WTC11 (cell line): ENCODE results near the gene BCL11A. TPM values are rescaled to one million over a fixed set of nuclear protein-coding genes. Genes with fewer than 3 reads are reported as not detected.

Experiments
- ATAC-seq: fragments of 200-7000 bp; cut with Tn5 transposase; 2 replicates; pipeline ENCODE4 v1.10.0; 2021; ENCODE audit warnings: mild to moderate bottlenecking, moderate library complexity
- CTCF ChIA-PET: fragments of 300-600 bp; sonication (Branson Sonifier 250); formaldehyde crosslinking; loops from one replicate; lab custom pipeline; 2021; ENCODE audit warnings: antibody characterized with exemption; lab: Charles Lee
- POLR2A ChIA-PET: fragments of 350-600 bp; sonication (Branson Sonifier 250); formaldehyde crosslinking; loops from one replicate; lab custom pipeline; 2021; ENCODE audit warnings: antibody characterized with exemption; lab: Charles Lee
- DNase-seq: peaks from one replicate; pipeline ENCODE4 v3.0.0; 2021; ENCODE audit warnings: low spot score
- H3K27ac Mint-ChIP-seq: 2 replicates; pipeline ENCODE4 v1.8.0; 2021; ENCODE audit warnings: mixed read lengths
- H3K27me3 Mint-ChIP-seq: 2 replicates; pipeline ENCODE4 v1.8.0; 2021; ENCODE audit warnings: low read depth, mild to moderate bottlenecking, moderate library complexity, mixed read lengths
- H3K36me3 Mint-ChIP-seq: 2 replicates; pipeline ENCODE4 v1.8.0; 2021; ENCODE audit warnings: mixed read lengths
- H3K4me1 Mint-ChIP-seq: 2 replicates; pipeline ENCODE4 v1.8.0; 2022; ENCODE audit warnings: mixed read lengths
- H3K4me3 Mint-ChIP-seq: 2 replicates; pipeline ENCODE4 v1.8.0; 2021; ENCODE audit warnings: mild to moderate bottlenecking, moderate library complexity, mixed read lengths
- H3K9me3 Mint-ChIP-seq: 2 replicates; pipeline ENCODE4 v1.8.0; 2021; ENCODE audit warnings: mixed read lengths
- ATF3 ChIP-seq: sonication (generic); formaldehyde crosslinking; conservative IDR thresholded peaks from 2 replicates; pipeline ENCODE4 v1.8.1; 2022; ENCODE audit warnings: mild to moderate bottlenecking, missing genetic modification reagents
- ATF6 ChIP-seq: sonication (generic); formaldehyde crosslinking; IDR thresholded peaks from 2 replicates; pipeline ENCODE4 v1.8.1; 2023; ENCODE audit warnings: mild to moderate bottlenecking, missing genetic modification reagents
- CREB1 ChIP-seq: sonication (generic); formaldehyde crosslinking; IDR thresholded peaks from 2 replicates; pipeline ENCODE4 v1.8.0; 2023; ENCODE audit warnings: mild to moderate bottlenecking, missing genetic modification reagents
- ELF4 ChIP-seq: sonication (generic); formaldehyde crosslinking; IDR thresholded peaks from 2 replicates; pipeline ENCODE4 v1.8.1; 2022; ENCODE audit warnings: low read depth, mild to moderate bottlenecking, moderate library complexity, missing genetic modification reagents
- FOXP4 ChIP-seq: sonication (generic); formaldehyde crosslinking; IDR thresholded peaks from 2 replicates; pipeline ENCODE4 v1.8.0; 2022; ENCODE audit warnings: mild to moderate bottlenecking, missing genetic modification reagents
- GABPB1 ChIP-seq: sonication (generic); formaldehyde crosslinking; IDR thresholded peaks from 2 replicates; pipeline ENCODE4 v1.8.1; 2023; ENCODE audit warnings: mild to moderate bottlenecking, missing genetic modification reagents
- HMGA2 ChIP-seq: fragments of 250-450 bp; sonication (Bioruptor Pico); IDR thresholded peaks from 2 replicates; pipeline ENCODE4 v1.4.0; 2021; ENCODE audit warnings: mild to moderate bottlenecking, moderate library complexity
- JAZF1 ChIP-seq: fragments of 250-450 bp; sonication (Bioruptor Pico); IDR thresholded peaks from 2 replicates; pipeline ENCODE4 v1.9.0; 2021; ENCODE audit warnings: moderate library complexity, mild to moderate bottlenecking, inconsistent platforms
- JUN ChIP-seq: sonication (generic); formaldehyde crosslinking; IDR thresholded peaks from 2 replicates; pipeline ENCODE4 v1.8.0; 2023; ENCODE audit warnings: mild to moderate bottlenecking, missing genetic modification reagents
- KAT7 ChIP-seq: sonication (generic); formaldehyde crosslinking; IDR thresholded peaks from 2 replicates; pipeline ENCODE4 v1.8.1; 2023; ENCODE audit warnings: missing genetic modification reagents, mild to moderate bottlenecking, borderline replicate concordance
- MXD4 ChIP-seq: fragments of 250-450 bp; sonication (Bioruptor Pico); IDR thresholded peaks from 2 replicates; pipeline ENCODE4 v1.8.0; 2021; ENCODE audit warnings: mild to moderate bottlenecking, moderate library complexity, borderline replicate concordance
- NR2C2 ChIP-seq: sonication (generic); formaldehyde crosslinking; IDR thresholded peaks from 2 replicates; pipeline ENCODE4 v1.8.0; 2022; ENCODE audit warnings: mild to moderate bottlenecking, missing genetic modification reagents
- OVOL2 ChIP-seq: fragments of 250-450 bp; sonication (Bioruptor Pico); IDR thresholded peaks from 2 replicates; pipeline ENCODE4 v1.9.0; 2021; ENCODE audit warnings: mild to moderate bottlenecking, borderline replicate concordance
- RELA ChIP-seq: sonication (generic); formaldehyde crosslinking; IDR thresholded peaks from 2 replicates; pipeline ENCODE4 v1.8.1; 2022; ENCODE audit warnings: missing genetic modification reagents, mild to moderate bottlenecking, borderline replicate concordance
- SMAD3 ChIP-seq: sonication (generic); formaldehyde crosslinking; IDR thresholded peaks from 2 replicates; pipeline ENCODE4 v1.8.0; 2022; ENCODE audit warnings: missing genetic modification reagents, mild to moderate bottlenecking, borderline replicate concordance
- SMAD4 ChIP-seq: sonication (generic); formaldehyde crosslinking; IDR thresholded peaks from 2 replicates; pipeline ENCODE4 v1.8.0; 2022; ENCODE audit warnings: mild to moderate bottlenecking, missing genetic modification reagents
- SOX15 ChIP-seq: fragments of 250-450 bp; sonication (Bioruptor Pico); IDR thresholded peaks from 2 replicates; pipeline ENCODE4 v1.9.0; 2021; ENCODE audit warnings: mild to moderate bottlenecking
- SP1 ChIP-seq: sonication (generic); formaldehyde crosslinking; conservative IDR thresholded peaks from 2 replicates; pipeline ENCODE4 v1.8.1; 2022; ENCODE audit warnings: missing genetic modification reagents
- TEAD4 ChIP-seq: sonication (generic); formaldehyde crosslinking; IDR thresholded peaks from 2 replicates; pipeline ENCODE4 v1.8.0; 2022; ENCODE audit warnings: mild to moderate bottlenecking, missing genetic modification reagents
- ZBTB21 ChIP-seq: sonication (generic); formaldehyde crosslinking; IDR thresholded peaks from 2 replicates; pipeline ENCODE4 v1.8.1; 2023; ENCODE audit warnings: mild to moderate bottlenecking, missing genetic modification reagents, borderline replicate concordance
- ZNF121 ChIP-seq: sonication (generic); formaldehyde crosslinking; IDR thresholded peaks from 2 replicates; pipeline ENCODE4 v1.8.0; 2023; ENCODE audit warnings: missing genetic modification reagents
- ZNF138 ChIP-seq: sonication (generic); formaldehyde crosslinking; conservative IDR thresholded peaks from 2 replicates; pipeline ENCODE4 v1.8.1; 2022; ENCODE audit warnings: mild to moderate bottlenecking, moderate library complexity, missing genetic modification reagents
- ZNF219 ChIP-seq: sonication (generic); formaldehyde crosslinking; IDR thresholded peaks from 2 replicates; pipeline ENCODE4 v1.8.0; 2023; ENCODE audit warnings: missing genetic modification reagents, mild to moderate bottlenecking, borderline replicate concordance
- ZNF232 ChIP-seq: sonication (generic); formaldehyde crosslinking; IDR thresholded peaks from 2 replicates; pipeline ENCODE4 v1.8.0; 2022; ENCODE audit warnings: mild to moderate bottlenecking, missing genetic modification reagents
- ZNF423 ChIP-seq: fragments of 250-450 bp; sonication (Bioruptor Pico); IDR thresholded peaks from 2 replicates; pipeline ENCODE4 v2.1.2; 2022; ENCODE audit warnings: mild to moderate bottlenecking, moderate library complexity
- ZNF532 ChIP-seq: fragments of 250-450 bp; sonication (Bioruptor Pico); IDR thresholded peaks from 2 replicates; pipeline ENCODE4 v1.9.0; 2021; ENCODE audit warnings: mild to moderate bottlenecking, borderline replicate concordance
- total RNA-seq: library from RNA; stranded (reverse); gene quantifications from 3 replicates; pipeline ENCODE4 v1.2.3, GENCODE V29; 2021
- TF ChIP-seq, protein P1 (sequence below): sonication (generic); formaldehyde crosslinking; IDR thresholded peaks from 2 replicates; pipeline ENCODE4 v1.8.1; 2022; ENCODE audit warnings: mild to moderate bottlenecking, moderate library complexity, missing genetic modification reagents

BCL11A gene
- total RNA-seq, 1 experiment from 2014 or later = 53.2 TPM

GRCh38 chr2:60598271-60598670, 44.8 kb upstream of the BCL11A start:
- no peaks in the 10 kb centered on the region; the same call in none of the 2 replicates for H3K36me3 Mint-ChIP-seq
- DNase-seq = no peak
- H3K4me3 Mint-ChIP-seq = no peak overlapping the region
- no peak overlapping the region for H3K27ac Mint-ChIP-seq
- peaks cover 6% of the 10 kb centered on the region for H3K27me3 Mint-ChIP-seq
- TF ChIP-seq SOX15 (CRISPR knock-in tag) (no peak), ZNF121 (CRISPR knock-in tag) (no peak), SMAD4 (no peak), SMAD3 (CRISPR knock-in tag) (no peak), FOXP4 (CRISPR knock-in tag) (no peak), ATF3 (no peak), ZNF219 (CRISPR knock-in tag) (no peak)
- ChIA-PET POLR2A (no interaction called here), CTCF (interaction anchor here (1.5 kb wide), 1 partner anchor 16 kb away, joined by 5 read pairs; no protein-coding TSS in a partner anchor)
- peaks cover 16% of the 10 kb centered on the region for H3K4me1 Mint-ChIP-seq
- peaks cover 59% of the 10 kb centered on the region for H3K9me3 Mint-ChIP-seq
- no peak for ATAC-seq

GRCh38 chr2:60597346-60597745, 43.9 kb upstream of the BCL11A start:
- peaks cover 8% of the 10 kb centered on the region for H3K36me3 Mint-ChIP-seq
- H3K4me3 Mint-ChIP-seq = no peak overlapping the region
- peaks cover 6% of the 10 kb centered on the region for H3K27me3 Mint-ChIP-seq
- CTCF ChIA-PET = interaction anchor here (0.7 to 1.5 kb wide), 2 partner anchors 15 kb away, joined by 4 to 5 read pairs; no protein-coding TSS in a partner anchor
- peaks cover 68% of the 10 kb centered on the region for H3K9me3 Mint-ChIP-seq
- POLR2A ChIA-PET = interaction anchor here (0.5 kb wide), 1 partner anchor 917 kb away, joined by 3 read pairs; no protein-coding TSS in a partner anchor
- H3K27ac Mint-ChIP-seq = no peak overlapping the region
- DNase-seq = no peak
- TF ChIP-seq JUN (CRISPR knock-in tag) (no peak), ZBTB21 (no peak), ZNF532 (CRISPR knock-in tag) (no peak), CREB1 (CRISPR knock-in tag) (no peak), TEAD4 (CRISPR knock-in tag) (no peak), ZNF138 (CRISPR knock-in tag) (no peak), ELF4 (CRISPR knock-in tag) (no peak)
- peaks cover 7% of the 10 kb centered on the region for H3K4me1 Mint-ChIP-seq
- ATAC-seq = no peak

DNA sequence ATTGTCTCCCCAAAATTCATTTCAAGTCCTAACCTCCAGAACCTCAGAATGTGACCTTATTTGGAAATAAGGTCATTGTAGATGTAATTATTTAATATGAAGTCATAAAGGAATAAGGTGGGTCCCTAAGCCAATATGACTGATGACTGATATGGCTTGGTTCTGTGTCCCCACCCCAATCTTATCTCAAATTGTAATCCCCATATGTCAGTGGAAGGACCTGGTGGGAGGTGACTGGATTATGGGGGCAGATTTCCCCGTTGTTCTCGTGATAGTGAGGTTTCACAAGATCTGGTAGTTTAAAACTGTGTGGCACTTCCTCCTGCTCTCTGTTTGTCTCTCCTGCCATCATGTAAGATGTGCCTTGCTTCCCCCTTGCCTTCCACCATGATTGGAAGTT, 43.0 kb upstream of the BCL11A start:
- no peak for DNase-seq
- Mint-ChIP-seq H3K27me3 (peaks cover 6% of the 10 kb centered on the region), H3K4me3 (no peak overlapping the region), H3K36me3 (peaks cover 14% of the 10 kb centered on the region), H3K4me1 (no peaks in the 10 kb centered on the region), H3K27ac (no peak overlapping the region), H3K9me3 (peaks cover 71% of the 10 kb centered on the region)
- ATAC-seq = no peak
- CTCF ChIA-PET = no interaction called here
- POLR2A ChIA-PET = no interaction called here
- TF ChIP-seq, protein P1, sequence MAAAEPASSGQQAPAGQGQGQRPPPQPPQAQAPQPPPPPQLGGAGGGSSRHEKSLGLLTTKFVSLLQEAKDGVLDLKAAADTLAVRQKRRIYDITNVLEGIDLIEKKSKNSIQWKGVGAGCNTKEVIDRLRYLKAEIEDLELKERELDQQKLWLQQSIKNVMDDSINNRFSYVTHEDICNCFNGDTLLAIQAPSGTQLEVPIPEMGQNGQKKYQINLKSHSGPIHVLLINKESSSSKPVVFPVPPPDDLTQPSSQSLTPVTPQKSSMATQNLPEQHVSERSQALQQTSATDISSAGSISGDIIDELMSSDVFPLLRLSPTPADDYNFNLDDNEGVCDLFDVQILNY (CRISPR knock-in tag) = no peak
- TF ChIP-seq GABPB1 (CRISPR knock-in tag) (no peak), ZNF423 (CRISPR knock-in tag) (no peak), ATF6 (no peak), OVOL2 (no peak), RELA (CRISPR knock-in tag) (no peak), ZNF232 (CRISPR knock-in tag) (no peak), MXD4 (CRISPR knock-in tag) (no peak), SP1 (CRISPR knock-in tag) (no peak), NR2C2 (CRISPR knock-in tag) (no peak), SMAD4 (no peak), JAZF1 (CRISPR knock-in tag) (no peak), KAT7 (CRISPR knock-in tag) (no peak), HMGA2 (no peak)
